22Rv1 (cell line): ENCODE data around the gene CCNB2.

Experiments used
- ZFX ChIP-seq: fragments of 450-650 bp; IDR thresholded peaks from 2 replicates; pipeline ENCODE4 v1.6.1; 2017; ENCODE audit warnings: antibody characterized with exemption, borderline replicate concordance
- TF ChIP-seq, protein P1 (sequence below): fragments of 450-650 bp; IDR thresholded peaks from 2 replicates; pipeline ENCODE4 v1.5.1; 2017; ENCODE audit warnings: mild to moderate bottlenecking

DNA sequence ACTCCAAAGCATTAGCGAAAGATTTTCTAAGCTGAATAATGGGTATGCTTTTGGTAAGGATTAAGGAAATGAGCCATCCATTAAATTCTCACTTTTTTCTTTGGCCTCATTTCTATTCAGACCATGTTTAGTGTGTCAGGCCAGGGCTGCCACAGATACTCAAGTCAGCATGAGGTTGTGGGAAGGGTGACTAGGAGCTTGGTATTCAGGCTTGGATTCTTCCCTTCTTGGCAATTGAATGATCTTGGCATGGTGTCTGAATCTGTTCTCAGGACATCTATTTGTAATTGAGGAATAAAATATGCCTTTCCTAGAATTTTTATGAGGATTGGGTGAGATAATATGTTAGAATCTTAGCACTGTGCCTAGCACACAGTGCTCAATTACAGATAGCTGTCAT lies 11.2 kb downstream of the CCNB2 start:
- TF ChIP-seq, protein P1, sequence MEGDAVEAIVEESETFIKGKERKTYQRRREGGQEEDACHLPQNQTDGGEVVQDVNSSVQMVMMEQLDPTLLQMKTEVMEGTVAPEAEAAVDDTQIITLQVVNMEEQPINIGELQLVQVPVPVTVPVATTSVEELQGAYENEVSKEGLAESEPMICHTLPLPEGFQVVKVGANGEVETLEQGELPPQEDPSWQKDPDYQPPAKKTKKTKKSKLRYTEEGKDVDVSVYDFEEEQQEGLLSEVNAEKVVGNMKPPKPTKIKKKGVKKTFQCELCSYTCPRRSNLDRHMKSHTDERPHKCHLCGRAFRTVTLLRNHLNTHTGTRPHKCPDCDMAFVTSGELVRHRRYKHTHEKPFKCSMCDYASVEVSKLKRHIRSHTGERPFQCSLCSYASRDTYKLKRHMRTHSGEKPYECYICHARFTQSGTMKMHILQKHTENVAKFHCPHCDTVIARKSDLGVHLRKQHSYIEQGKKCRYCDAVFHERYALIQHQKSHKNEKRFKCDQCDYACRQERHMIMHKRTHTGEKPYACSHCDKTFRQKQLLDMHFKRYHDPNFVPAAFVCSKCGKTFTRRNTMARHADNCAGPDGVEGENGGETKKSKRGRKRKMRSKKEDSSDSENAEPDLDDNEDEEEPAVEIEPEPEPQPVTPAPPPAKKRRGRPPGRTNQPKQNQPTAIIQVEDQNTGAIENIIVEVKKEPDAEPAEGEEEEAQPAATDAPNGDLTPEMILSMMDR = no peak
- no peak for TF ChIP-seq ZFX
